Retina (tissue), 1 donor: Measurements from ENCODE around the gene HDAC9.

Experiments
- DNase-seq: peaks from one replicate; pipeline ENCODE4 v3.0.0-alpha.2; 2016

Gene HDAC9

DNA sequence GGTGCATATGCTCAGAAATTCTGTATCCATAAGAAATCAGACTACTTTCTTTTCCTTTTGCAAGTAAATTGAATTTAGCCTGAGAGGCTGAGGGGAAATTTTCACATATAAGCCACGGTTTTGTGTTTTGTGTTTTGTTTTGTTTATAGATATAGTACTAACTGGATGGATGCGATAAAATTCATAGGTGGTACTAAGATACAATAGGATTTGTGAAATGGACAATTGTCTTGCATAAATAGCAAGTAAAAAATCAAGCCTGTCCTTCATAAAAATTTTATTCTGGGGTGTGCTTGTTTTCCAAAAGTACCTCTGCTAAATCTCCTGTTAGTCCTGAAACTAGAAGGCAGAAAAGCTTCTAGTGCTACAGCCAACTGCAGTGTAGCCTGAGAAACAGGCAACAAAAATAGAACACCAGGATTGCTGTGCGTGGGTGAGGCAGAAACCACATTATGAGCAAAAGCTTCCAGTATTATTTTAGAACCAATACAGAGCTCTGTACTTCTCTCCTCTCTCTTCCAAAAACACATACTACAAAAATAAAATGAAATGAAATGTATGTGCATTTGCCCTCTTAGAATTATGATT is 634 bp upstream of the HDAC9 start:
- DNase-seq: no peak

DNA sequence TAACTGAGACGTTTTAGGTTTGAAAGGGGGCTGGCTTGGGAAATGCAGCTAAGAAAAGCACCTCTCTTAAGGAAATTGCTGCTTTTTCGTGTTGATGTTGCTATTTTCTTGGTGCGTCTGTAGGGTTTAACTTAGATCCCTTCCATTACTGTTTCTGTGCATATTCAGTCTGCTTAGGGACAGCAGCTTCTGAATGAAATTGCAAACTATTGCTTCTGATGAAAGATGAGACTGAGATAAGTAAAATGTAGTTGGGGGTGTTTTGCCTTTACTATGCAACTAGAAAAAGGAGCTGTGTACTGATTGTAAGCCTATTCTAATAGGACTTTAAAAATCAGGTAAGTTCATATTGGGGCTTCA is 772 bp downstream of the HDAC9 start:
- DNase-seq: no peak

DNA sequence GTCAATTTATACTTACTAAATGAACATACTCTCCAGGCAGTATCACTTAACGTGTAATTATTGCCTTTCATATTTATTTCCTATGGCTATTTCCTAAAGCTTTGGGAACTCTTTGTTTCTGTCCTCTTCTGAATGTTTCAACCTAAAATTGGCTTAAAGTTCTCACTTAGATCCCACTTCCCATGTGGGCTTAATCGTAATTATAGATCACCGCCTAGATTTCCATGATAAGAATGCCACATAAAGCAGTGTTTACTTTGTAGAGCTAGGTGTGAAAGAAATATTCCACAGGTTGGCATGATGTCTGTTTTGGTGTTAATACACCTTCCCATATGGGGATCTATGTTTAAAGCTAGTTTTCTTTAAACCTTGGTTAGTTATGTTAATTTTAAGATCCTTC is 1.5 kb downstream of the HDAC9 start:
- DNase-seq: no peak

DNA sequence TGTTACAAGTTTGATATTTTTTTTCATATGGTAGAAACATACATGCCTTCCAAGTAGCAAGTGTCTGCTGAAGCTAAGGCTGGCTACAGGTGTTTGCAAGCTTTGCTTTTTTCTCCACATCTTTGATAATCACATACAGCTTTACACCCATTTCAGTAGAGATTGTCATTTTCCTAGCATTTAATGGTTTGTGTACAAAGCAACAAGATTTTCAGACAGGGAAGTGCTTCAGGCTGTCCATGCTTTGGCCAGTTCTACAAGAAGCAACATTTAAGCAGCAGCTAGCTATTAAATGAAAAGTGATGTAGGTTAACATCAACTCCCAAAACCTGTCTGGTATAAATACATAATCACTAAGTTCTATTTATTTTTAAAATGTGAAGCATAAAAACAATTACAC is 2.3 kb downstream of the HDAC9 start:
- no peak for DNase-seq

DNA sequence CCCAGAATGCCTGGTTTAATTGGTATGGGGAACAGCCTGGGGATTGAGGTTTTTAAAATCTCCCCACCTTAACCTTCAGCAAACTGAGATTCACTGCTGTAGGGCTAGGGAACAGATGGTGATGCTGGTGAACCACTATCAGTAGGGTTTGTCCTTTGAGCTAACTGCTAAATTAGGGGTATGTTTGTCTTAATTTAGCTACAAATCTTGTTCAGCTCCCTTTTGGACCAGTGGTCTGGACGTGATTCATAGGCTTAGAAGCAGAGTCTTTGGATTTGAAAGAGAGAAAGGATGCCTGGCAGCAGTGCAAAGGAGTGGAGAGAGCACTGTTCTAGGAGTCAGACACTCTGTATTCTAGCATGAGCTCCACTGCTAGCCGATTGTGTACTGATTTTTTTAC is 2.8 kb downstream of the HDAC9 start:
- no peak for DNase-seq

DNA sequence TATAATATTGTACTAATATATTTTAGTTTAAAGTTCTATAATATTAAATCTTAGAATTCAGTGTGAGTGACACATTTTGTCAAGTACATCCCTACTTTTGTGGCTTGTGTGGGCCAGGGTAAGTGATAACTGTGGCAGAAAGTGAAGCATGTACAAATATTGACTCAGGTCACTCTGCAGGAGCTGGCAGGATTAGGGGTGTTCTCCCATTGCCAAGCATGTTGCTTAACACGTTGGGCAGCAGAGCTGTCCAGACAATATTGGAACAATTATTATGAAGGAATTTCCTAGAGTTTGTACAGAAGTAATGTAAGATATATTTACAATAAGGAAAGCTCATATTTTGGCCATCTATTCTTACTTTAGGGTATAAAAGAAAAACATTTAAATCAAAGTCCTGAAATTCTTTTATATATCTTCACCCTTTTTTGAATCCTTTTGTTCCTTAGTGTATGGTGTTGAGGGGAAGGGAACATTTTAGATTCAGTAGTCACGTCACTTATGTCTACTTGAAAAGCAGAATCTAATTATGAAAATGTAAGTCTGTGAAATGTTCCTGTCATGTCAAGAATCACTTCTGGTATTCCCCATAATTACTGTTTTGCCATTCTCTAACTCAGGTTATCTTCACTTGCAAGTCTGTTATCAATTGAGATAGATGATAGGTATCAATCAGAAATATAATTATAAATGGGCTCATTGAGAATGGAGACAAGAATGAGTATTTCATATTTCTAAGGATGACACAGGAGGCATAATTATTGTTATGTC is 4.0 kb downstream of the HDAC9 start:
- DNase-seq: no peak

DNA sequence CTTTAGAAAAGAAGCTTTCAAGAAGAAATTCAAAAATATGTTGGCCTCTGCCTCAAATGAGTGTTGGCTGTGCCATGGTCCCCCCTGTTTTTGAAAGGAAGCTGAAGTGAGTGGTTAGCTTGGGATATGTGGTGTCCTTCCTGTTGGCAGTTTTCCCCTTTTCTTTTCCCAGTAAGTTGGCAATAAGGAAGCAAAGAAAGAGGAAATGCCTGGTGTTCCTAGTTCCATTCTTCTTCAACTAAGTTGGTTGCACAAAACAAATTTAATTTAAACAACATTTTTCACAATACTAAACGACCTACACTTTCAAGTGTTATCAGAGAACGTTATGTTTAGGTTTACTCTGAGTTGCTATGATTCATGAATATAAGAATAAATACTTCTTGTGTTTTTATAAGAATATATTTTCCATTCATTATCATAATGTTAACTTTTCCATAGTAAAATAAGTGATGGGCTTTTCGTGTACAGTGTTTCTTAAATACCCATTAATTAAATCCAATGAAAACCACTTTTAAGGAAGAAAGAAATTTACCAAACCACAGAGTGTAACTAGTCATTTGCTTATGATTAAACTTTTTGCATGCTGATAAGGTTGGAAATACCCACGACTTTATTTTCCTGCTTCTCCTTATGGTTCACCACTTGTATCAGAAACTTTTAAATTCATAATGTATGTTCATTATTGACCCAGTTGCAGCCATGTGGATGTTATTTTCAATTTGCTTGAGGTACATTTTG is 7.7 kb downstream of the HDAC9 start:
- DNase-seq: no peak

DNA sequence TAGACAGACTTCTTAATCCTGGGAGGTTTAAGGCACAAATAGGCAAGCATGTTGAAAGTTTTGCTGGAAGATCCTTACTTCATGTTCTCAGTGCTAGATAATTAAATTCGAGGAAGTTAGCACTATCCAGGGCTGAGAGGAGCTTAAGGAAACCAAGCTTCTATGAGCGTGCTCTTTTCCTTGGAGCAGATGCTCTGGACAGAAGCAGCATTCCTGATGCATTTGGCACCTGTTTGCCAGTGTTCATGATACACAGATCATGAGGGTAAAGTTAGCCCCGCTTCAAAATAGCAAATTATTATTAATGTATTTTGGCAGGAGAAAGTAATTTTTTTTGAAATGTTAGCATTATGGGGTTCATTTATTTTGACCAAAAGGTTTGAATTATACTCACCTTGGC is 9.4 kb downstream of the HDAC9 start:
- no peak for DNase-seq

DNA sequence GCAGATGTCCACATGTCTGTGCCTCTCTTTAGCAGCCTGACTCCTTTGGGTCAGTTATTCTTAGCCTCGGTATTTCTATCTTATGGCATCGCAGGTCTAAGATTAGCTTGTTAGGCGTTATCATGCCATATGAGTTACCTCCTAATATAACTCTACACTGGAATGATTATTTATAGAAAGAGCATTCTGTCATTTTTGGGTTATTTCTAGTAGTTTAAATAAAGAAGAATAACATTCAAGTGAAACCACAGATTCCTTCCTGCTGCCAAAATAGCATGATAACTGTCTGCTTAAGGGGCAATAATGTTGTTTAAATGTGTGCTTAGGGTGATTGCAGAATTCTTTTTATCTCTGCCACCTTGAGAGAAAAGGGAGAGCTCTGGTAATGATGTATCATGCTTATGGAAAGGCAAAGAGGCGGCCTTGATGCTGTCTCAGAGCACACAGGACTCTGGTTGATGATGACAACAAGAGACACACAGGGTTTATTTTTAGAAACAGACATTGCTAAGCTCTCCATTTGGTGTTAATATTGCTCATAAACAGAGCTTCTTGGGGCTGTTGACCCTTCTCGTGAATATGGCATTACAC is 10.4 kb downstream of the HDAC9 start:
- no peak for DNase-seq

DNA sequence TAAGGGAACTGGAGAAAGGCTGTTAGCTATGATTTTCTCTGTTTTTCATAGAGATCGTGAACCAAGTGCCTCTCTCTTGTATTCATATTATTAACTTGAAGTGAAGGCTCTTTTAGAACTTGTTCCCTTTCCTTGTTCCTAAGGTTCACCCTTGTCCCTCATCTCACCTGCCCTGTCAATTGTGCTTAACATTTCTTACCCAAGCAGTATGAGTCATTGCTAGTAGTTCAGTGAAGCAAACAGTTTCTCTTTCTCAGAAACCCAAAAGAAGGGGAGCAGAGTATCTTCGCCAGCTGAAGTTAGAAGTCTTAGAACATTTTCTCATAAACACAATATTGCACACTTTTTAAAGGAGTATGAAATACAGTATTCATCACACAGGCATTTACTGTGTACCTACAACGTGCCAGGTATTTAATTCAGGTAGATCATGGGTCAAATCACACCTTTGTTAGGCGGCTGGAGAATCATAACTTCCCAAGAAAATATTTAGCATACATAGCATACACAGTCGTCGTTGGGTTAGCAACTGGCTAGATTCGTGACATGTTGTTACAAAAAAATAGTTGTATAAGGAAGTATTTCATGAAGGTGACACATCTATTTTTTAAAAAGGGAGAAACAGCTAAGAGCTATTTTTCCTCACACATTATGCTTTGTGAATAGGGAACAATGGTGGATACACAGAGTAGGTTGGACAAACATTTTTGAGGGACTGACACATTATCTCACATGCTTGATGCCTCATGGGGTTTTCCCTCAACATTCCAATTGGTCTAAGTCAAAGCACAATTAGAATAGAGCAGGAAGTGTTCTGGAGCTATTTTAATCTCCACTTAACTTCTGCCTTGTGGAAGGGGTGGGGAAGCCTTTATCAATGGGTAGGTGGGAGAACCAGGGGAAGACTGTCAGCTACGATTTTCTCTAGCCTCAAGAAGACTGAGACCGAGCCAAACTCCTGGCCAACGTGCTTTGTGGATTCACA is 13.2 kb downstream of the HDAC9 start:
- DNase-seq: no peak

DNA sequence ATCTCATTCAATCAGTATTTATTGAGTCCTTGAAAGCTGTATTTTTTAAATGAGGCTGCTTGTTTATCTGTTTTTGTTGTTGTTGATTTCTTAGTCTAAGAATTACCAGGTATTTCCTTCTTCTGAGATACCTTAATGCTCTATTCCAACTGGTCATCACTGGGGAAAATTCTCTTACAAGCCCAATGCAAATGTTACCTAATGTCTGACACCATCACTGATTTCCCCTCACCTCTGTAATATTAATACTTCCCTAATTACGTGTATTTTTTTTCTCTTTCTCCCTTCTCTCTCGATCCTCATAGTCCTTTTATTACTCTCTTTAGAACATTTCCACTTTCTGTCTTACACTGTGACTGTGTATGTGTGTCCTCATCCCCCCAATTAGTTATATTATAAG is 13.9 kb downstream of the HDAC9 start:
- DNase-seq: no peak

DNA sequence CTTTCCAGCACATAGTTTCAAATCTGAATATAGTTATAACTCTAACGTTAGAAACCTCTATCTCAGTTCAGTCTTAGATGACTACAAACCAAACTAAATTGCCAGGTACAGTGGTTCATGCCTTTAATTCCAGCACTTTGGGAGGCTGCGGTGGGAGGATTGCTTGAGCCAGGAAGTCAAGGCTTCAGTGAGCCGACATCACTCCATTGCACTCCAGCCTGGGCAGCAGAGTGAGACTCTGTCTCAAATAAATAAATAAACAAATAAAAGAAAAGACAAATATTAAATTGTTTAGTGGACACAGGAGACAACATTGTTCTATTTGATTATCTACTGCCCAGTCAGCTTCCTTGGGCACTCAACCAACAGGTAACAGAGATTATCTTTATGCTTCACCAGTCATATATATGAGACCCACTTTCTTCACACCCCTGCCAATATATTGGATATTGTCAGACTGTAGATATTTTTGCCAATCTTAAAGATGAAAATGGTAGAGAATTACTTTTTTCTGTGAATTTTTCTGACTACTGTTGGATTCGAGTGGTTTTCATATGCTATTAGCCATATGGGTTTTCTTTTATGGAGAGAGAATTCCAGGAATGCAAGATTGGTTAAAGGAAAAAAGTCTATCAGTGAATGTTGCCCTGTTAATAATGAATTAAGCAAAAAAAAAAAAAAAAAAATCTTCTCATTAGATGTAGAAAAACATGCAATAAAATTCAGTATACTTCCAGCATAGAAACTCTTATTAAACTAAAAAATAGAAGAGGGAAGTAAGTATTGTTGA is 16.0 kb downstream of the HDAC9 start:
- DNase-seq: no peak

DNA sequence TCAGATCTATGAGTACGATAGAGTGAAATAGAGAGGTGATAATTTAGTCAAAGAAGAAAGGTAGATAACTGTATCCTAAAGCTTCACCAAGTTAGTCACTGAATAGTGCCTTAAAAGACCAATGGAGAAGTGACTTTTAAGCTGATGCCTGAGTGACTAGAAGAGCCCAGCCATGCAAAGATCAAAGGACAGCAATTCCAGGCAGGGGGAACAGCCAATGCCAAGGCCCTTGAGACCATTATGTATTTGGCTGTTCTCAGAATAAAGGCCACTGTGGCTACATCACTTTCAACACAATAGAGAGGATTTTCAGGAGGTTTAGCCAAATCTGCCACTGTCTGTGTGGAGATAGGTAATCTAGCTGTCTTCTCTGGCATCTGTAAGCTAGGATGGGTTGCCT is 17.8 kb downstream of the HDAC9 start:
- no peak for DNase-seq

DNA sequence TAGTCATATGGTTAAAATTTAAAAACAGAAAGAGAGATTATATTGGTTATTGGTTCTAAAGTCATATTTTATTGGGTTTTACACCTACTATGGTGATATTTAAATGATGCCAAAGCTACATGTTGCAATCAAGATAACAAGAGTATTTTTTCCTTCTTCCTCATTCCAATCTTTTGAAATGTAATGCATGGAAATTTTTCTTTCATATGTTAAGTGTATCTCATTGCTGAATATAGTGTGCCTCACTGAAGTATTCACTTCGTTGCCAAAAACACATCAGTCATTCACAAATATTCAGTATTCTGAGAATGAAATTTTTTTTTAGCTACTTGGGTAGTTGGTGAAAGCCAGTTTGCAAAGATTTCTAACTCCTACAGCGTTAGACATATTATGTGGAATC is 19.5 kb downstream of the HDAC9 start:
- DNase-seq: no peak

DNA sequence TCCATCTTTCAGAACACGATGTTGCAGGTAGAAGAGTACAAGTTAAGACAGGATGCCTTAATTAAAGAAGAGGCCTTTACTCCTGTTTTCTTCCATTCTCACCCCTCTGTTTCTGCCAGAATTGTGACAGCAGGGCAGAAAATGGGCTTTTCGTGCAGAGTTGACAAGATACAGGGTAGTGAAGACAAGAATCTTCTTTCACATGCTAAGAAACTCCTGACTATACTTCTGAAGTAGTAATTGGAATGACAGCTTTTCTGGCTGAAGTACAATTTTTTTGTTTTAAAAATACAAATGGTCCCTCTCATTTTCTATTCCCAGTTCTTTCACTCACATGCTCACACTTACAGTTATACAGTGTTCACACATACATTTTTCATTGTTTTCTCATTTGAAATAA is 22.1 kb downstream of the HDAC9 start:
- DNase-seq: no peak

DNA sequence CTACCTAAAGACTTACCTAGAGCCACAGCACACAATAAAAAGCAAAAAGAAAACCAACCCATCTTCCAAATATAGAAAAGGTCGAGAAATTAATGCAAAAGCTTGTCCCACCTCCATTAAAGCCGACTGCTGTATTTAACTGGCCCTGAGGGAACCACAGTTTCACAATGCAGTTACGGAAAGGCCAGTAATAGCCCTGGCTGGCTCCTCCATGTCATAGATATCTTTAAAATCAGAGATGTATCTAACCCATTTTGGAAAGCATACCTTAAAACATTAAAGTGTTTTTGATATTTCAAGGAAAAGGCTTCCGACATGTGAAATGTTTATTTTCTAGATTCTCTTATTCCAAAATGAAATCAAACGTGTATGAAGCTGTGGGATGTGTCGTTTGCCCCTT is 23.0 kb downstream of the HDAC9 start:
- no peak for DNase-seq

DNA sequence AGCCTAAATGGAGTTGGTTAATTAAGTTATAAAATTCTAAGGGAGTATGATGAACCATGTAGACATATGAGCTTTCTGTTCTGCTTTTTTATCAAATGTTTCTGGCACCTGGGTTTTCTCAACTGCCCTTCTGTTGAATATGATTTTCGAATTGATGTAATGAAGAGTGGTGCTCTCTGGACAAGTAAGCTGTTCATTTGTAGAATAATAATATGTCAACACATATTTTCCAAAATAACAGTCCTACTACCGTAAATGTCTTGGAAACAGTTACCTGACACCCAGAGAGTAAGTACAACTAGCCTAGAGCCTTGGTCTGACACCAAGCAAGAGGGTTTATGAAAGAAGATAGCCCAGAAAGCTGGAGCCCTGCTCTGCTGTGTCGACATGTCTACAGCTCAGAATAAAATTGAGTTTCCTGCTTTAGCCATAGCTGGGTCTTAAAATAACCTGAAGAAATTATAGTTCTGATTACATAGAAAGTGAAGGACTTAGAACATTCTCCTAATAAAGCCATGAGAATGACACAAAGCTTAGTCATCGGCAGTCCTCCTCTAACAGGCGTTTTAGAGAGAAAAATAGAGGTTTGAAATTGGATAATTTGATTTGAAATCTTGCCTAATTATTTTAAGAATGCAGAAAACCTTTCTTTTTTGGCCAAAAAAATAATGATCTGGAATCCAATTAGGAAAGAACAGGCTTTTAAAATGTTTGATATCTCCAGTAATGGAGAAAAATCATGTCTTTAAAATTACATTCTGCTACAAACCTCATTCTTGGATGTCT is 25.1 kb downstream of the HDAC9 start:
- no peak for DNase-seq

DNA sequence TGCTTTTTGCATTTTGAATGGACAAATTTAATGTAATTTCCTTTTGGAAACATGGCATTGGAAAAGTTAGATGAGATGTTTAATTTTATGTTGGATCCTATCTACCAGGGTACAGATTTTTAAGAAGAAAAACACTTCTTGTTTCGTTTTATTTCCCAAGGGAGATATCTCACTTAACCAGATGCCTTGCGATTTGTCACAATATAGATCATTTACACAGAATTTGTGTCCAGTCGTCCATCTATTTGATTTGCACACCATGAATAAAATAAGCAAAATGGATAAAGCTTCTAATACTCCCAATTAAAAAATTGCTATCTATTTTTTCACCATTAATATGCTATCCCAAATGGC is 25.7 kb downstream of the HDAC9 start:
- DNase-seq: no peak

DNA sequence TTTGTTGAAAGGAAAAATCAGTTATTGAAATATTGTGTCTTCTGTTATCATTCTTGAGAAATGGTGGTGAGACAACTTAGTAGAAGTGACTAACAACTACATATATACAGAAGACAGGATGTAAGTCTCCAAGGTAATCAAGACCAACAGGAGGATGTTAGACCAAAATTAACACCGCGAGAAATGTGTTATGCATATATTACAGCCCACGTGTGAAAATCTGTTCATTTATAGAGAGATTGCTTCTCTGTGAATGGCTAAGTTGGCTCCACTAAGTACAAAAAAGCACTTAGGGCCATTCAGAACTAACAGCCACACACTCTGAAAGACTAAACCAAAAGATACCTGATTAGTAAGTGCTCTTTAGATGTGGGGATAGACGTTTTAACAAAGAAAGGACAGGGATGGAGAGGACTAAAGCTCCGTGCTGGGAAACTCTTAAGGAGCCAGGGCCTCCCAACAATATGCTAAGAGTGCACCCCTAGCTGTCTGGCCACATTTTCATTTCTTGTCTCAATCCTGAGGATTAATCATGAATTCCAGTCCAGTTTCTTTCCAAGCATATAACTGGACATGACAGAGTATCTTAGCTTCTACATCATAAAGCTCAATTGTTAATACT is 26.5 kb downstream of the HDAC9 start:
- no peak for DNase-seq

DNA sequence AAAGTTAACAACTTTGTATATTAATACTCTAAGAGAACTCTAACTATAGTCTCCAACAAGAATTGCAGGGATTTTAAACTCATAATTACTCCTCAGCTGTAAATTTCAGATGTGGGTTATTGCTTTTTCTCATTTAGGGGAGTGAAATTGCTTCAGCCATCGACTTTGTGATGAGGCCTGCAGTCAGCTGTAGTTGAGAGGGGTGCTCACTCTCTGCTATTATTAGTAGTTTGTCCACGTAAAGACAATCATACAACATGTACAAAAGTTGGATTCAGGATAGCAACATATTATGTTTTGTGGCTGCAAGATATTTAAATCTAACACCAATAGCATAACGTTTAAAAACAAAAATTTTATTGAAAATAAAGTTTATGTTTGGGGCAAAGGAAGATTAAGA is 28.7 kb downstream of the HDAC9 start:
- DNase-seq: no peak
